ENCODE data around the gene TPSD1.

TPSD1 gene

DNA sequence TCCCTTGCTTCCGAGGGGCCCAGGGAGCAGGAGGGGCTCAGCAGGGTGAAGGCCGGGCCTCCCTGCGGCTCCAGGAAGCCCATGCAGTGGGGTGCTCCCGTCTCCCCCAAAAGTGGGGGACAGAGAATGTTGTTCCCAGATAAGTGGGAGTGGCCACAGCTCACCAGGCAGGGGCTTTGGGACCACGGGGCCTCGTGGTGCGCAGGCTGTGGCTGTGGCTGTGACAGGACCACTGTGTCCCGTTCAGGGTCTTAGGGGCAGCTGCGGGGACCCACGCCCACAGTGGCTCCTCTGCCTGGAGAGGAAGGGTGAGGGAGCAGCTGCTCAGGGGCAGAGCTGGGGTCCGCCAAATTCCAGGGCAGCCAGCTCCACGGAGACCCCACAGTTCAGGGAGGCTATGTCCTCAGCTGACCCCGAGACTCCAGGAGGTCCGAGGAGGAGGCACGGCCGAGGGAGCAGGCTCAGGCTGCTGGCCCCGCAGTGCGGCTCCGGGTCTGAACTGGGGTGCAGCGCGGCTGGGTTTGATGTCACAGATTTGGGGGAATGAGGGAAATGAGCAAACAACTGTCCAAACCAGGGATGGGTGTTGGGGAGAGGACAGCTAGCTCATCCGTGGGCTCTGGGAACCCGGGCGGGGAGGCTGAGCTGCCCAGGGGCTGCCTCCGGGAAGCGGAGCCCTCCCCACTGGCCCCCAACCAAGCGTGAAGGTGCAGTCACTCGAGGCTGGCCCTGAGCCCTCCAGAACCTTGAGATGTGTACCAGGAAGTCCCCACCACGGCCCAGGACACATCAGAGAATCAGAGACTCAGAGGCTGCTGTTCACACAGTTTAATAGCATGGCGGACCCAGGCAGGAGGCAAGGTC lies 23.4 kb downstream of the TPSD1 start:
- Histone ChIP-seq H3K9me3 (no peaks in the 10 kb centered on the region), H3K4me1 (no peaks in the 10 kb centered on the region), H3K27me3 (peaks cover 90% of the 10 kb centered on the region), H3K4me3 (ENCODE audit: low read depth, low read length) (no peak overlapping the region), H3K36me3 (no peaks in the 10 kb centered on the region)
- no peak for TF ChIP-seq CTCF (IDR thresholded peaks at IDR 0.05; ENCODE audit: low read depth, low read length)
- DNase-seq, result no peak

- peak; percentile 9 for DNase-seq
- Histone ChIP-seq H3K36me3 (no peaks in the 10 kb centered on the region), H3K4me1 (no peaks in the 10 kb centered on the region), H3K4me3 (ENCODE audit: low read depth, low read length) (no peak overlapping the region), H3K9me3 (no peaks in the 10 kb centered on the region), H3K27me3 (peaks cover 88% of the 10 kb centered on the region)
- no peak for TF ChIP-seq CTCF (IDR thresholded peaks at IDR 0.05; ENCODE audit: low read depth, low read length)
These were observed 24.2 kb downstream of the TPSD1 start for GRCh38 chr16:1279945-1280589.

GRCh38 chr16:1280783-1281182 lies 24.9 kb downstream of the TPSD1 start:
- Histone ChIP-seq H3K9me3 (no peaks in the 10 kb centered on the region), H3K4me1 (no peaks in the 10 kb centered on the region), H3K27me3 (peaks cover 88% of the 10 kb centered on the region), H3K36me3 (no peaks in the 10 kb centered on the region), H3K4me3 (ENCODE audit: low read depth, low read length) (no peak overlapping the region)
- no peak for DNase-seq
- TF ChIP-seq CTCF (IDR thresholded peaks at IDR 0.05; ENCODE audit: low read depth, low read length), result no peak

GRCh38 chr16:1281517-1281916 lies 25.6 kb downstream of the TPSD1 start:
- no peaks in the 10 kb centered on the region for H3K36me3 ChIP-seq
- DNase-seq, result no peak

GRCh38 chr16:1282324-1282973 lies 26.6 kb downstream of the TPSD1 start:
- Histone ChIP-seq H3K4me1 (no peaks in the 10 kb centered on the region), H3K36me3 (no peaks in the 10 kb centered on the region), H3K4me3 (ENCODE audit: low read depth, low read length) (no peak overlapping the region), H3K27me3 (peaks cover 92% of the 10 kb centered on the region), H3K9me3 (no peaks in the 10 kb centered on the region)
- no peak for TF ChIP-seq CTCF (IDR thresholded peaks at IDR 0.05; ENCODE audit: low read depth, low read length)
- DNase-seq, result no peak

More at GRCh38 chr16:1281517-1281916, 25.6 kb downstream of the TPSD1 start:
- H3K4me1 ChIP-seq, result no peaks in the 10 kb centered on the region
- H3K4me3 ChIP-seq (ENCODE audit: low read depth, low read length), result no peak overlapping the region
- H3K27me3 ChIP-seq, result peaks cover 88% of the 10 kb centered on the region
- no peak for TF ChIP-seq CTCF (IDR thresholded peaks at IDR 0.05; ENCODE audit: low read depth, low read length)
- no peaks in the 10 kb centered on the region for H3K9me3 ChIP-seq
